ENCODE measurements around the gene CXCL13. TPM values are rescaled to one million over a fixed set of nuclear protein-coding genes. Genes with fewer than 3 reads are reported as not detected.

Gene CXCL13
- total and polyA plus RNA-seq, 8 donors = 1.1 to 80.6 (median 3.4) TPM; not detected in 3

DNA sequence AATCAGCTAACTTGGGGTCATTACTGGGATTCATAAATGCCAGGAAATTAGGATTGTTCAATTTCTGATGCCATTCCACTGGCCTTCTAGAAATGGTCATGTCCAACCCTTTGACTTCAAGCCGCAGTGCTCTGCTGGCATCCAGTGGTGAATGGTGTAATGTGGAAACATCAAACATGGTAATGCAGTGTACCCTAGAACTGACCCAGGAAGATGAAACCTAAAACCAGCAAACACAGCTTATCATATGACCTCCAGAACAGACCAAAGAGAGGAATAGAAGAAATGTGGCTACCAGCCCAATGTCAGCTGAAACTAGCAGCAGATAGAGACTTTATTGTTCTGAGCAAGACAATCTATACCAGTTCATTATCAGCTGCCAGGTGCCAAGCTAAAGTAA, 13.8 kb downstream of the CXCL13 start:
- Histone ChIP-seq H3K27me3 (no peaks in the 10 kb centered on the region), H3K27ac (peak overlapping the region in 3 of 5 donors; percentile 30 to 46 (median 35)), H3K36me3 (no peaks in the 10 kb centered on the region), H3K4me1 (peaks cover 0 to 16% (median 11%) of the 10 kb centered on the region in 4 donors), H3K9me3 (no peaks in the 10 kb centered on the region), H3K4me3 (no peak overlapping the region)
- 33 to 73% (median 57%) methylated on average over 1 of the region's 1 CpG for WGBS, 5 donors
- TF ChIP-seq POLR2A (IDR thresholded peaks at IDR 0.05) = no peak
- no peak for TF ChIP-seq EP300 (IDR thresholded peaks at IDR 0.05)
- TF ChIP-seq POLR2AphosphoS5 (IDR thresholded peaks at IDR 0.05) = peak in 1 of 3 donors; percentile 7
- TF ChIP-seq CTCF (IDR thresholded peaks at IDR 0.05) = peak in 1 of 7 experiments; percentile 44
- peak; percentile 28 to 66 for DNase-seq
- intact Hi-C loops (cut with DNase I; ENCODE audit: low total_unique reads) = loop anchor here (5.0 to 10.0 kb wide), 2 partner anchors 235 to 258 kb away; no protein-coding TSS in a partner anchor

DNA sequence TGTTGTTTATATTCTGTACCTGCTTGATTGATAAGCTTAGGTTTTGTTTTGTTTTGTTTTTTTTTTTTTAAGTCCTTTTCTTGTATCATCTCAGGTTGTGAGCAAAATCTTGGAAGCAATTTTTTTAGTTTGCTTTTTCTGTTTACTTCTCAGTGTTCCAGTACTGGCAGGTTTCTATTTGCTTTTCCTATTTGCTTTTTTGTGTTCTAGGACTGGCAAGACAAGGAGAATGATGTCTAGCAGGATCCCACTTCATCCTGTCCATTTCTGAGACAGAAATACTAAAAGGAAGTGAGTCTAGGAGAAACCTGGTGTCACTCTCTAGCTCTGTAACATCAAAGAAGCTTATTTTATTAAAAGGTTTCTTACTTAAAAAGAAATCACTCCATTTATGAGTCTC, 15.6 kb downstream of the CXCL13 start:
- peak overlapping the region in 2 of 5 donors; percentile 30 to 70 for H3K27ac ChIP-seq
- TF ChIP-seq EP300 (IDR thresholded peaks at IDR 0.05) (no peak), POLR2A (IDR thresholded peaks at IDR 0.05) (no peak), CTCF (IDR thresholded peaks at IDR 0.05) (no peak), POLR2AphosphoS5 (IDR thresholded peaks at IDR 0.05) (no peak)
- peaks cover 0 to 16% (median 11%) of the 10 kb centered on the region in 4 donors for H3K4me1 ChIP-seq
- no peak for DNase-seq
- no peaks in the 10 kb centered on the region for H3K27me3 ChIP-seq
- H3K4me3 ChIP-seq = no peak overlapping the region
- H3K9me3 ChIP-seq = no peaks in the 10 kb centered on the region
- no peaks in the 10 kb centered on the region for H3K36me3 ChIP-seq
- intact Hi-C loops (cut with DNase I; ENCODE audit: low total_unique reads) = no loop called here

DNA sequence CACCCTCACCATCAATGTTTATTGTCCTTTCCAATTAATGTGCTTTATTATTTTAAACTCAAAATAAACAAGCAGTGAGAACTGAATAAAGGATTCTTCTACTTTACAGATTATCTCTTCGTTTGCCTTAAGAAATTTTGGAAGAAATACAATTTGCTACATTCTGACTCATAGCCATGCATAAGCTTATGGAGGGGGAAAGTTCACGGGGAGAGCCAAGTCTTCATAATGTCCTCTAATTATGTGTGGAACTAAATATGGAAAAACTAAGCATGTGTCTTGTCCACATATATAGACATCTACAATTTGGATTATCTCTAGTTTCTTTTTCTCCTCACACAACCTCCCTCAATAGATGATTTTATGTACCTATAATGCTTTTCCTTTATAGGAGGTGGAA, 17.5 kb downstream of the CXCL13 start:
- Histone ChIP-seq H3K27ac (no peak overlapping the region), H3K4me1 (peaks cover 0 to 16% (median 11%) of the 10 kb centered on the region in 4 donors), H3K4me3 (no peak overlapping the region), H3K27me3 (no peaks in the 10 kb centered on the region), H3K9me3 (no peaks in the 10 kb centered on the region), H3K36me3 (no peaks in the 10 kb centered on the region)
- WGBS, 5 donors = 78 to 87% (median 81%) methylated on average over 2 of the region's 2 CpGs
- DNase-seq = peak in 1 of 2 donors; percentile 26
- no peak for TF ChIP-seq POLR2AphosphoS5 (IDR thresholded peaks at IDR 0.05)
- no peak for TF ChIP-seq EP300 (IDR thresholded peaks at IDR 0.05)
- no peak for TF ChIP-seq CTCF (IDR thresholded peaks at IDR 0.05)
- no peak for TF ChIP-seq POLR2A (IDR thresholded peaks at IDR 0.05)
- intact Hi-C loops (cut with DNase I; ENCODE audit: low total_unique reads) = no loop called here

DNA sequence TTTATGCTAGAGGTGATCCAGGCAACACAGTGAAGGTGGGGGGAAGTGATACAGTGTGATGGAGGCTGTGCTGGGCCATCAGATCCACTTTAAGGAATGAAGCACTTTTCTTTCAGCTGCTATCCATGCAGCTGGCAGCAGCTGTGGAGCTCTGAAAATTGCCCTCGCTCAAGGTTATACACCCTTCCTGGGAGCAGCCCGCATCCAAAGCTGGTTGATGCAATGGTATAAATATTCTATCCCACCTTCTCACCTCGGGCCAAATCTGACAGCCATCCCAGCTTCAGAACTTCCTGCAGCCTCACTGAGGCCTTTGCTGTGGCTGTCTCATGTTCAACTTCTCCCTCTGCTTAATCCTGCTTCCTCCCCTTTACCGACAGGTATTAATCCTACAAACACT, 18.6 kb downstream of the CXCL13 start:
- Histone ChIP-seq H3K9me3 (no peaks in the 10 kb centered on the region), H3K27ac (no peak overlapping the region), H3K4me3 (no peak overlapping the region), H3K36me3 (no peaks in the 10 kb centered on the region), H3K4me1 (peaks cover 0 to 7% (median 2%) of the 10 kb centered on the region in 4 donors), H3K27me3 (no peaks in the 10 kb centered on the region)
- TF ChIP-seq POLR2A (IDR thresholded peaks at IDR 0.05) (no peak), POLR2AphosphoS5 (IDR thresholded peaks at IDR 0.05) (no peak), CTCF (IDR thresholded peaks at IDR 0.05) (no peak), EP300 (IDR thresholded peaks at IDR 0.05) (no peak)
- intact Hi-C loops (cut with DNase I; ENCODE audit: low total_unique reads) = no loop called here
- DNase-seq = no peak
- 59 to 68% (median 61%) methylated on average over 4 of the region's 4 CpGs for WGBS, 5 donors
